Measurements from ENCODE around the gene MAD1L1. TPM values are rescaled to one million over a fixed set of nuclear protein-coding genes. Genes with fewer than 3 reads are reported as not detected.

The MAD1L1 gene
- polyA plus RNA-seq, 4 donors = 23.4 to 29.0 (median 25.7) TPM

DNA sequence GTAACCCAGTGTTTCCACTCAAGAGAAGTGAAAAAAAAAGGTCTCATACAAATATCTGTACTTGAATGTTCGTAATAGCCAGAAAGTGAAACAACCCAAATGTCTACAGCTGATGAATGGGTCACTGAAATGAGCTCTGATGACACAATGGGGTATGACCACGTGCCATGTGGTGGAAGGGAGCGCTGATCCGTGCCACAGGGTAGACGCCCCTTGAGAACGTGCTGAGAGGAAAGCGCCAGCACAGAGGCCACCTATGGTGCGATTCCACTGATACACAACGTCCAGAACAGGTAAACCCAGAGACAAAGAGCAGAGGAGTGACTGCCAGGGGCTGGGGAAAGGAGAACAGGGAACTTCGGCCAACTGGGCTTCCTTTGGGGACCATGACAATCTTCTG is 50.3 kb downstream of the MAD1L1 start:
- no peak for DNase-seq (ENCODE audit: low read depth in 4 of 4, low spot score in 2 of 4)

DNA sequence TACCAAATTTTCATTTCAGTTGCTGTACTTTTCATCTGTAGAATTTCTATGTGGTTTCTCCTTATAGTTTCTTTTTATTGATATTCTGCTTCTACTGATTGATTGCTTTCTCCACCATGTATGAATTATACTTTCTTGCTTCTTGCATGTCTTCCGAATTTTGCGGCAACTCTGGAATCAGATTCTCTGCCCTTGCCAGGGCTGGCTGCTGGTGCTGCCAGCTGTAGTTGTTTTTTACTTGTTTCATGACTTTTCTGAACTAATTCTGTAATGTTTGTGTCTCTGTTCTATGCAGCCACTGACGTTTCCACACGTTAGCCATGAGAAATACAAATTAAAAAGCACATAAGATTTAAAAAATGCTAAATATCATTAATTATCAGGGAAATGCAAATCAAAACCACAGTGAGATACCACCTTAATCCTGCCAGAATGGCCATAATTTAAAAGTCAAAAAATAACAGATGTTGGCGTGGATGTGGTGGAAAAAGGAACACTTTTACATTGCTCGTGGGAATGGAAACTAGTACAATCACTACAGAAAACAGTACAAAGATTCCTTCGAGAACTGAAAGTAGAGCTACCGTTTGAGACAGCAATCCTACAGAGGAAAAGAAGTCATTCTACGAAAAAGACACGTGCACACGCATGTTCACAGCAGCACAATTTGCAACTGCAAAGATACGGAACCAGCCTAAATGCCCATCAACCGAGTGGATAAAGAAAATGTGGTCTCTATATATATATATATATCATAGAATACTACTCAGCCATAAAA is 51.5 kb downstream of the MAD1L1 start:
- DNase-seq (ENCODE audit: low read depth in 4 of 4, low spot score in 2 of 4) = no peak

DNA sequence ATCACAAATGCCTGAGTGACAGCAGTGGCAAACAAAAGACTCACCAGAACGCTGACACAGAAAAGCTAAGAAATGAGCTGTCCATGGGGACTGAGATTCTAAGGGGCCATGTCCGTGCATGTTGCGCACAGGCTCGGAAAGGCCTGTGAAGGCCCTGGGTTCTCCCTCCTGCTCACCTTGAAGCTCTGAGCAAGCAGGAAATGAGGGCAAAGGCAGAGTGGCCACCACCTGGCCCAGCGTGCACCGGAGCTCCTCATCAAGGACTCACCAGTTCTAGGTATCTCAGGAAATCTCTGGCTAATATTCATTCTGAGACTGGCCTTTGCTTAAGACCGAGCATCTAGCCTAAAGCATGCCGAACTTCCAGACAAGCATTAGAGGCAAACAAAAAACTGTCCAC is 52.7 kb downstream of the MAD1L1 start:
- DNase-seq (ENCODE audit: low read depth in 4 of 4, low spot score in 2 of 4) = no peak

DNA sequence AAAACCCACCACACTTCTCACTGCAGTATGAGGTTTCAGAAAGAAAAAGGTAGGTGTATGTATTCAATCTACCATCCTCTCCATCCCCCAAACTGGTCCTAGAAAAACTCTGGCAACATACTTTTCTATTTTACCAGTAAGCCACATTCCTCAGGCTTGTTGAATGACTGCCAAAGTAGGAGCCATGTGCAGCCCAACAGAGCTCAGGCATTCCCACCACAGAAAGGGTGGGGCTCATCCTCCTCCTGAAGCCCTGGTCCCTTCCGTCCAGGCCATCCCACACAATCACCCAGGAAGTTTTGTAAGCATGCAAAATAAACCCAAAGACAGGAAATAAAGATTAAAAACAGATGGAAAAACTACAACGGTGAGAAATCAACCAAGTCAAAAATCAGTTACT is 57.2 kb downstream of the MAD1L1 start:
- no peak for DNase-seq (ENCODE audit: low read depth in 4 of 4, low spot score in 2 of 4)

DNA sequence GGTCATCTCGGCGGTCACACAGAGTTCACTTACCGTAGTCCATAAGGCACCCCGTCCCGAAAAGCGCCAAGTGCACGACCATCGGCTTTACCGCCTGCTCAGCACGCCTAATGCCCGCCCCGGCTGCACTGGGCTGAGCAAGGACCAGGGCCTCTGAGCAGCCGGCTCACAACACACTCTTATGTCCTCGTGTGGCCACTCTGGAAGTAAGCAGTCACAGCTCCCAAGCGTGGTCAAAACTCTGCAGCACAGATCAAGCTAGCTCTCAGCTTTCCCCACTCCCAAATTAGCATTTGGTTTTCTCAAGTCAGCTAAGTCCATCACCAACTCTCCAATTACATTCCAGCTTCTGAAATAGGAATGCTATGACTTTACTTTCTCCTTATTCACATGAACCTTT is 57.7 kb downstream of the MAD1L1 start:
- DNase-seq (ENCODE audit: low read depth in 4 of 4, low spot score in 2 of 4) = no peak

DNA sequence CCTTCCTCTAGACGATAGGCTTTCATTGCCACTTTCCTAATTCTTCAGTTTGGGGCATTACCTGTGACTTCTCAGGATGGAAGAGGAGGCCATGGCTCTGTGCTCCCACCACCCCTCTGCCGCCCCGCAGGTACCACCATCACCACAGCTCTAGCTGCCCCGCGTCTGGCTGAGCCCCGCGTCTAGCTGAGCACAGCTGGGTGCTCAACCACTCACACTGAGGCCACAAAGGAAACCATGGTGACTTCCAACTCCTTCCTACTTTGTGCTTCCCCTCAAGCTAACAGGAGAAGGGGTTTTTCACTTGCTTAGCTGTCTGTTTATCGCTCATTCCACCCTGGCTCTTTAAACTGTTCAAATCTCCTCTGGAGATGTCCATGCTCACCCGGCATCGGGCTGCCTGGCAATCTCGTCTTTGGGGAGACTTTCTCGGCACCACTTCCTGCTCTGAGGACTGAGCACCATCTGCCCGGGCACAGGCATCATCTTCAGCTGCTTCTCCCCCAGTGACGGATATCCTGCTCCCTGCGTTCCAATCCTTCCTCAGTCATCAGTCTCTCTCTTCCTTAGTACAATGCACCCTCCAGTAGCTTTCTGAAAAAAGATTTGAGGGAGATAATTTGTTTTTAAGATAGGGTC is 59.4 kb downstream of the MAD1L1 start:
- DNase-seq (ENCODE audit: low read depth in 4 of 4, low spot score in 2 of 4) = no peak

DNA sequence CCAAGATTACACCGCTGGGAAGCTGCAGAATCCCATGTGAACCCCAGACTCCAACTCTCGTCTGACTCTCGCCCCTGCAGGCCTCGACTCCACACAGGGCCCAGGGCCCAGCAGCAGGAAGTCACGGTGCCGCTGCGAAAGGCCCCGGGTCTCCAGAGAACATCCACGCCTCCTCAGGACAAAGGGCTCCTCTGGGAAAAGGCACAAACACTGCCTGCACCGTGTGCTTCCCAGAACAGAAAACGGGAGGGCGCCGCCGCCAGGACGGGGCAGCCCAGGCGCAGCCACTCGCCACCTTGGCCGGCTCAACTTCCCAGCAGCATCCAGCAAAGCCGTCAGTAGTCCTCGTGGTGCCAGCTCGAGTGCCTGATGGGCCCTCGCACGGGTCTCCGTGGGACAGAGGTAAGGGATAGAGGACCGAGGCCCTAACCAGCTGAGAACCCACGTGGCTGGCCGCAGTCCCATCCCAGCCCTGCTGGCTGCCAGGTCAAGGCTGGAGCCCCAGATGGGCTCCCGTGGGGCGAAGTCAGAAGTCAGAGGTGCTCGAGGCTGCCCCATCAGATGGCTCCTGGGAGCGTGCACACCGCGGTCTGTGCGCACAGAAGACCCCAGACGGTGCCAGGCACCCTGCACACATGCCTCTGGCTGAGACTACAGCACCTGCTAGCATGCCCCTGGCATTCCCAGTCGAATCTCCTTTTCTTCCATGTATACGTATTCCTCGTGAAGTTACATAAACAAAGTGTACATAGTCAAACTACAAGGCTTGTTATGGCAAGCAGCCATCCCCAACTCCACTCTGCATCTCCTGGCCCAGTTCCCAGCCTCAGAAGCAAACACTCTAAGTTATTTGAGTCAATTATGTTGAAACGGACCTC is 60.2 kb downstream of the MAD1L1 start:
- DNase-seq (ENCODE audit: low read depth in 4 of 4, low spot score in 2 of 4) = peak in 2 of 4 donors; percentile 52 to 76

DNA sequence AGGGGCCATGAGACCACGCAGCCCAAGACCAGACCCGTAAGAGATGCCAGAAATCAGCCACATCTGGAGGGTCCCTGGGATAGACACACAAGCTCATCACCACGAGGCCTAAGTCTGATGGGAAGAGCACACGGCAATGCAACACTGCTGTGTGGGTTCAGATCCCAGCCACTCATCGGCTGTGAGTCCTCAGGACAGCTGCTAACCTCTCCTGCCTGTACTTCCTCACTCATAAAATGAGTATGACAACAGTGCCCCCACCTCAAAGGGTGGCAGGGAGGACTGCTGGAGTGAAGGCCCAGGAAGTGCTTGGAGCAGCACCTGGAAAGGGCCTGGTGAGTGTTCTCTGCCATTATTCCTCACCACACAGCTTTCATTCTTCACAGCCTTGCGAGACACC is 60.9 kb downstream of the MAD1L1 start:
- DNase-seq (ENCODE audit: low read depth in 4 of 4, low spot score in 2 of 4) = no peak

DNA sequence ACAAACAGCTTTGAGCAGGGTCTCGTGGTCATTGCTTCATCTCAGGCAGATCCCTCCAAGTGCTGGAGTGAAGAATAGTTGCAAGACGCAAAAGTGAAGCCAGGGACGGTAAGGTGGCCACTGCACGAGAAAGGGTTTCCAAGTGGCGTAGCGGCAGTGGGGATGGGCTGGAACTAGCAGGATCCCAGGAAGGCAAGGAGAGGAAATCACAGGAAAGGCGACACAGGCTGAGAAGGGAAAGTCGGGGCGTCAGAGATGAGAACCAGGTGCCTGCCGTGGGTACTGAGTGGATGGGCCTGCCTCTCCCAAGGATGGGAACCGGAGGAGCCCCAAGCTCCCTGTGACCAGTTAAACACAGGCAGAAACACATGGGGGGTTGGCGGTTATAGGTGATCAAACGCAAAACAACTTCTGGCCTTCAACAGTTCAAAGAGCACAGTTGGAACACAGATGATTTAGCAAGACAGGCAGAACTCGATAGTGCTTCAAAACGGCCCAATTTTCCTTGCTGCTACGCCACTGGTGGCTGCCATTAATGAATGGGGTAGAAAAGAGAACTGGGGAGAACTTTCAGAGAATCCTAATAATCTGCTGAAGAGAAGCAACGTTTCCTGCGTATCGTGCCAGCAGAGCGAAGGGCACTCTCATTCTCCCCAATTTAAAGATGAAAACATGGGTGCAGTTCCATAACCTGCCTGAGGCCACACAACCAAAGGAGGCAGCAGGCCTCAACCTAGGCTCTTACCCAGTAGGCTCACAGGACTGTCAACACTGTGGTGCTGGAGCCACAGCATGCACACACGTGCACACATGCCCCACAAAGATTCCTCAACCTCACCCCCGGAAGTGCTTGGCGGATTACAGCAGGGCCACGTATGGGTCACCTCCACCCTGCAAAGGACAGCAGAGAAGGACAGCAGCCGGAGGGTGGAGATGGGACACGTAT is 61.9 kb downstream of the MAD1L1 start:
- DNase-seq (ENCODE audit: low read depth in 4 of 4, low spot score in 2 of 4) = no peak

DNA sequence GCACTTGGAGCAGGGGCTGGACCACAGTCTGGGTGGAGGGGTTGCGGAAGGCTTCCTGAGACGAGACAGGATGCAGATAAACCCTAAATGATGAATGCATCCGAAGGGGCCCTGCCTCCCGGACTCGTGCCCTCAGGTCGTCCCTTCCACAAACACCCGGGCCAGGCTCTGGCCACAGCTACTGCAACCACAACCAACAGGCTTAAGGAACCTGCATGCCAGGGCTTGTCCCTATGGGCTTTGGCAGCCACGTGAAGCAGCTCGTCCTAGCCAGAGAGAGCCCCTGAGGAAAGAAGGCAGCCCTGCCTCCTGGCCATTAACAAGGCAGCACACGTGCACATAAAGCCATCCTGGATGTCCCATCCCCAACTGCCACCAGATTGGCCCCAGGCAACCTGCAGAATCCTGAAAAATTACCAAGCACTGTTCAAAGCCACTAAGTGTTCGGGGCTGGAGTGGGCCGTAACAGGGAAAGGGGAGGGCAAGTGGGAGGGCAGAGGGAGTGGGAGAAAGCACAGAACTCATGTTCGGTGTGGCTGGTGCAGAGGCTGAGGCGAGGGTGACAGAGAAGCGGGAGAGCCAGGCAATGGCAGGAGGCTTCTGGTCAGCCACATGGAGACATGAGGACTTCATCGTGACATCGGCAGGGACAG is 62.7 kb downstream of the MAD1L1 start:
- DNase-seq (ENCODE audit: low read depth in 4 of 4, low spot score in 2 of 4) = no peak

DNA sequence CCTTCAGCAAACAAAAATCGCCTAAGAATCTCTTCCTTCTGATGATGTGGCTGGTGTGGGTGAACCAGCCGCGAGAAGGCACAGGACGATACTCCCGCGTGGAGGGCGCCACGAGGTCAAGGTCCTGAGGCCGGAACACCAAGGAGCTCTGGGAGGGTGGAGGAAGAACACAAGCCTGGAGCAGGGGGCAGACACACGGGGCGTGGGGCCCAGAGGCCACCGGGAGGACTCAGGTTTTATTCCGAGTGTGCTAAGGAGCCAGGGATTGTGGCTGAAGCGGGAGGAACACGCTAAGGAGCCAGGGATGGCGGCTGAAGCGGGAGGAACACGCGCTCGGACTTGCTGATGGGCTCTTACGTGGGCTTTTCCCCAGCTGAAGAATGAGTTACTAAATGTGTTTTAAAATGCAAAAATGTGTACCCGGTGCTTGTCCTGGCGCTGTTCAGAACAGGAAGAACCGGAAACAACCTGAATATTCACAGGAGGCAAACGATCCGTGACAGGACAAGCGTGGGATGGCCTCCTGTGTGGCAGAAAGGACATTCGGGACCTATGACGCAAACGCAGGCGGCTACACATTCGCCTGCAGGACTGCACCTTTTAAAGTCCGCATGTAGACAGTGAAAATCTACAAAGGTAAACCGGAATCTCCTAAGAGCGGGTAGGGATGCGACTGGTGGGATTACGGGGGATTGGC is 64.0 kb downstream of the MAD1L1 start:
- DNase-seq (ENCODE audit: low read depth in 4 of 4, low spot score in 2 of 4) = peak; percentile 44 to 72 (median 54)

DNA sequence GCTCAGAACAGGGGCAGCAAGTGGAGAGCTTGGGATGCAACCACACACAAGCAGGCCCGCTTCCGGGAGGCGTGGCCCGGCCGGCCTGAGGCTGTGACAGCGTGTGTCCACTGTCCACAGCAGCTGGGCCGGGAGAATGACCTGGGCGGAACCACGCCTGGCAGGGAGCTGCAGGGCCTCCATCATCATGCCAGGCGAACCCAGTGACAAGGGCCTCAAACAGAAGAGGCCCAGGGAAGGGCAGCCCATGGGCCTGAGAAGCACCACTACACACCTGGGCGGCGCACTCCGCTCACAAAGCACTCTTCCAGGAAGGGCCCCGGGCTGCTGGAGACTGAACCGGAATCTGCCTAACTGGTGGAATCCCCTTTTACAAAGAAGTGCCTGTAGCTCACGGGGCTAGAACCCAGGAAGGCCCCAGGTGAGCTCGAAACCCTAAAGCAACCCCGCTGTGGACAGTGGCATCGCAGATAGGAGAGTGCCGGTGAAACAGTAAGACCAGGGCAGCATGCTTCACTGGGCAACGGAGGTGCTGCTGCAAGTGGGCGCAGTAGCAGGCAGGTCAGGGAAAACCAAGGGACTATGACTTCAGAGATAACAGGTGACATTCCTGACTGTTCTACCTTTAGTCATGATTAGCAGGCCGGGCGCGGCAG is 66.0 kb downstream of the MAD1L1 start:
- DNase-seq (ENCODE audit: low read depth in 4 of 4, low spot score in 2 of 4) = no peak

DNA sequence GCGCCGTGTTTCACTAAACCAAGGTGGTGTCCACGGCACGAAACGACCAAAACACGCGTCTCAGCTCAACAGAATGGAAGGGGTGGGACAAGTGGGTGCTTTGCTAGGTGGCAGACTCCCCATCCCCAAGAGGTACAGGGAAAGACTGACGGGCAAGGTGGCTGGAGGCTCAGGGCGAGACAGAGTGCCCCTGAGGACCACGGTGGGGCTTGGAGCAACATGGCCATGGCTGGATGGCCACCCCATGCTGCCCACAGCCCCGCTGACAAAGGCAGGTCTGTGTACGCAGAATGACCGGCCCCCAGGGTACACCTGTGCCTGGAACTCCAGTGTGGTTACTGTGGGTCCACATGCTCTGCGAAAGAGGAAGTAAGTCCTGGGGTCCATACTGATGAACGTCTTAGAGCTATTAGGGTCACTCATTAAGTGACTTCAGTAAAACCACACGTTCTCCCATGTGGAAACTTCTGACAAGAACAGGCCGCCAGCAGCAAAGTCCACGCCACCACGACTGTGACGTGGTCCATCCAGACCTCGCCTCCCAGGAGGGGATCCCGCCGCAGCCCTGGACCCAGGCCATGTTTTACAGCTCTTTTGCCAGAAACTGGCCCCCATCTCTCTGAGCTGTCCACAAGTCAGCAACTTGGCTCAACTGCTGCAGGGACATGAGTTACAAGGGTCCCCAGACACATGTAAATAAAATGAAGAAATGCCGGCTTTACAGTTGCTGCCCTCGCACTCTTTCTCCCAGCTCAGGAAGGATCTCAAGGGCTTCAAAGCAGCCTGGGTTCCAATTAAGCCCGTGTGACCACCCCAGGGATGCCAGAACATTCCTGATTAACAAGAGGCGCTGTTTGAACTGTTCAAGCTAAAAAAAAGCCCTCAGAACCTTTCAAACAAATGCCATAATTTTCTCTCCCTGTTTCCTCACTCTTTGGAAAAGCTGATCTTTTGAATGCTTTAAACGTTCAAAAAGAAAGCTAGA is 66.8 kb downstream of the MAD1L1 start:
- DNase-seq (ENCODE audit: low read depth in 4 of 4, low spot score in 2 of 4) = no peak

DNA sequence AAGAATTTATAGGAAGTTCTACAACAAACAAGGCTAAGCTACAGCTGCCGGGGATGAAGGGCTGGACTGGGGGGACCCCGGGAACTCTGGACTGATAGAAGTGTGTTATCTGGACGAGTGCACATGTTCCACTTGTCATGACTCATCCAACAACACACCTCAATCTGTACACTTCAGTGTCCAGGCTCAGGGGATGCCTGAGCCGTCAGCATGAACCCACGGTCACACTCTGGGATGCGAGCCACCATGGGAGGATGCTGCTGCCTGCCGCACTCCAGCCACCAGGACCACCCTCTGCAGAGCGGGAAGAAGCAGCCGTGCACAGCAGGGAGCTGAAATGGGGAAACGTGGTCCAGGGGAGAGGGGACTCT is 67.5 kb downstream of the MAD1L1 start:
- no peak for DNase-seq (ENCODE audit: low read depth in 4 of 4, low spot score in 2 of 4)

DNA sequence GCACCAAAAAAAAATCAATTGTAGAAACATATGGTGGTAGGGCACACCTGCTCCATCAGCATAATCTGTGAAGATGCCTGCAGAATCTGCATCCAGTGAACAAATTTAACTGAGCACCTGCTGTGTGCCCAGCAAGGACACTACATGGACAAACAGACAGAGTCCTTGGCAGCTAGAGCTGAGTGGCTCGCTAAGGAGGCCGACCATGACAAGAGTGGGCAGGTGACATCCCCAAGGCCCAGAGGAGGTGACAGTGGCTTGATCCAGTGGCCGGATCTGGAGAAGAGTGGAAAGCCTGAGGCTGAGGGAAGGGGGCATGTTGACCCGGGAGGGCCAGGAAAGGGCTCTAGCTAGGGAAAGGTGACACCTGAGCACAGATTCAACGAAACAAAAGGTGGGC is 68.1 kb downstream of the MAD1L1 start:
- no peak for DNase-seq (ENCODE audit: low read depth in 4 of 4, low spot score in 2 of 4)

DNA sequence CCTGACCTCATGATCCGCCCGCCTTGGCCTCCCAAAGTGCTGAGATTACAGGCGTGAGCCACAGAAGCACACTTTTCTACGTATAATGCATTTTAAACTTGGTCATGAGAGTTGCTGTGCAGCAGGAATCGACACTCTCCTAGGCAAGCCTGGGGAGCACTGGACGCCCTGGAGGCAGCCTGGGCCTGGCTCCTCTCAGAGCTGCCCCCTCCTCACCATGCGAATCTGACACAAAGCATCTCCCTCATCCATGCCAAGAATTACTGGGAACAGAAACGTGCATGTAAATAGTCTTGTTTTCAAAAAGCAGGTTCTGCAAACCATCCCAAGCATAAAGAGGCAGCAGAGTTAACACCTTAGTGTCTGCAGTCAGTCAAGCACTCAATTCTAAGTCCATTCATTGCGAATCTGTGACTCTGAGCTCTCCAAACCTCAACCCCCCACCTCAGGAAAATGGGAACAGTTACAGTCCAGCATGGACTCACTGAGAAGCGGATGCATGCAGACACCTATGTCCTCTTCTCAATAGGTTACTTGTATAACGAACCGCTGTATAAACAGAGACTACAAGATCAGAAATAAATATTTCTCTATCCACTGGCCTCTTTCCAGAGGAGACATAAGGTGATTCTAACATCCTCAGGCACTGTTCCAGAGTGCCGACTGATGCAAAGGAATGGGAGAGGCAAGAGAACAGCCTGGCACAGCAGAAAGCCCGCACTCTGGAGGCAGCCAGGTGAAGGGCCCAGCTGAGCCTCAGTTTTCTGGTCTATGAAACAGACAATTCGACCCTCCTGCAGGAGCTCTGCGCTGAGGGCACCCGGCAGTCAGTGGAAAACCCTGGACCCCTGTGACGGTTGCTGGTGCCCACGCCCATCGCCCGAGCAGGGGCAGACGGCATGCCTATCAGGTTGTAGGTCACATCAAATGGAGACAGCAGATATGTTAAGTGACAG is 68.9 kb downstream of the MAD1L1 start:
- no peak for DNase-seq (ENCODE audit: low read depth in 4 of 4, low spot score in 2 of 4)

Data from left renal cortex interstitium (tissue), 4 donors.